Type B pancreatic cell (in vitro differentiated cells): ENCODE results near the gene ELN. TPM values are rescaled to one million over a fixed set of nuclear protein-coding genes. Genes with fewer than 3 reads are reported as not detected.

ENCODE experiments used
- DNase-seq: peaks from one replicate; pipeline ENCODE4 v3.0.0; 2021; ENCODE audit warnings: mixed read lengths; ENCODE audit not compliant: unreplicated experiment; ENCODE audit errors: extremely low spot score
- H3K27ac Mint-ChIP-seq: 2 replicates; pipeline ENCODE4 v1.8.0; 2021; ENCODE audit warnings: mild to moderate bottlenecking, mixed read lengths
- H3K27me3 Mint-ChIP-seq: 2 replicates; pipeline ENCODE4 v1.8.0; 2021; ENCODE audit warnings: mixed read lengths
- H3K36me3 Mint-ChIP-seq: 2 replicates; pipeline ENCODE4 v1.8.0; 2021; ENCODE audit warnings: mixed read lengths
- H3K4me1 Mint-ChIP-seq: one replicate; pipeline ENCODE4 v1.8.0; 2021; ENCODE audit warnings: mixed read lengths; ENCODE audit not compliant: unreplicated experiment
- H3K4me3 Mint-ChIP-seq: 2 replicates; pipeline ENCODE4 v1.8.0; 2021; ENCODE audit warnings: mild to moderate bottlenecking, mixed read lengths
- H3K9me3 Mint-ChIP-seq: 2 replicates; pipeline ENCODE4 v1.8.0; 2021; ENCODE audit warnings: mixed read lengths
- total RNA-seq: library from RNA; stranded (reverse); gene quantifications from 2 replicates; pipeline ENCODE4 v1.2.1, GENCODE V29; 2021; ENCODE audit warnings: low replicate concordance
- TF ChIP-seq, protein P1 (sequence below): fragments of 200-600 bp; sonication (generic); conservative IDR thresholded peaks from 2 replicates; pipeline ENCODE4 v1.5.0; 2021; ENCODE audit warnings: antibody characterized with exemption, mild to moderate bottlenecking

ELN gene
- total RNA-seq, 1 donor from 2014 or later, result 8.8 TPM

DNA sequence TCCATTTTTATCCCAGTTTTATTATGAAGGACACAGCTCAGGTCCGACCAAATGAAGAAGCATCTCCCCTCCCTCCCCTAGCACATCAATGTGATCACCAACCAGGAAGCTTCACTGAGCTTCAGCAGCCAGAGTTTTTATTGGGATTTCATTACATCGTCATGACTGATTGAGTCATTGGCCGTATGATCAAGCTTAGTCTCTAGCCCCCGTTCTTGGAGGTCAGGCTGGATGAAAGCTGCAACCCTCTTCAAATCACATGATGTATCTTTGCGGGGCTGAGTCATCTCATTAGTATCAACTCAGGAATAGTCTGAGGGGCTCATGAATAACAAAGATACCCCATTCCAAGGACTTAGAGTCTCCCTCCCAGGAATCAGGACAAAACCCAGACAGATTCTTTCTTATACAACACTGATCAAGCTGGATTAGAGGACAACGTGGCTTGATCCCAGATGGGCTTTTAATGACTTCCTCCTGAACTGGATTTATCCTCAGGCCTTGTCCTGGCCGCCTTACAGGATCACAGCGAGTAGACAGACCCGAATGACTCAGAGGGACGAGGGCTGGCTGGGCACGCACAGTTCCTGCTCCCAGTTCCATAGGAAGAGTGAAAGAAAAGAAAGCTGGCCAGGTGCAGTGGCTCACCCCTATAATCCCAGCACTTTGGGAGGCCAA lies 70.1 kb downstream of the ELN start:
- no peak overlapping the region for H3K4me3 Mint-ChIP-seq

DNA sequence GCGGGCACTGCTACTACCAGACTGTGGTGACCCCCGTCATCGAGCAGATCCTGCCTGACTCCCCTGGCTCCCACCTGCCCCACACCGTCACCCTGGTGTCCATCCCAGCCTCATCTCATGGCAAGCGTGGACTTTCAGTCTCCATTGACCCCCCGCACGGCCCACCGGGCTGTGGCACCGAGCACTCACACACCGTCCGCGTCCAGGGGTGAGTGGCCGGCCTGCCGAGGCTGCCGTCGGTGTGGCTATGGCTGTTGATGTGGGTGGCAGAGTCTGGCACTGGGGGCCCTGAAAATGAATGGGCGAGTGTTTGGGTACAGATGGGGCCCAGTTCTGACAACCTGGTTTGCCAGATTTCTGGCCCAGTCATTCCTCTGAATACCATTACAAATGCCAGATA lies 71.1 kb downstream of the ELN start:
- Mint-ChIP-seq H3K9me3 (no peaks in the 10 kb centered on the region), H3K27ac (no peak overlapping the region), H3K27me3 (no peaks in the 10 kb centered on the region), H3K36me3 (peaks cover 8% of the 10 kb centered on the region), H3K4me1 (peaks cover 12% of the 10 kb centered on the region), H3K4me3 (no peak overlapping the region)
- DNase-seq, result no peak
- TF ChIP-seq, protein P1, sequence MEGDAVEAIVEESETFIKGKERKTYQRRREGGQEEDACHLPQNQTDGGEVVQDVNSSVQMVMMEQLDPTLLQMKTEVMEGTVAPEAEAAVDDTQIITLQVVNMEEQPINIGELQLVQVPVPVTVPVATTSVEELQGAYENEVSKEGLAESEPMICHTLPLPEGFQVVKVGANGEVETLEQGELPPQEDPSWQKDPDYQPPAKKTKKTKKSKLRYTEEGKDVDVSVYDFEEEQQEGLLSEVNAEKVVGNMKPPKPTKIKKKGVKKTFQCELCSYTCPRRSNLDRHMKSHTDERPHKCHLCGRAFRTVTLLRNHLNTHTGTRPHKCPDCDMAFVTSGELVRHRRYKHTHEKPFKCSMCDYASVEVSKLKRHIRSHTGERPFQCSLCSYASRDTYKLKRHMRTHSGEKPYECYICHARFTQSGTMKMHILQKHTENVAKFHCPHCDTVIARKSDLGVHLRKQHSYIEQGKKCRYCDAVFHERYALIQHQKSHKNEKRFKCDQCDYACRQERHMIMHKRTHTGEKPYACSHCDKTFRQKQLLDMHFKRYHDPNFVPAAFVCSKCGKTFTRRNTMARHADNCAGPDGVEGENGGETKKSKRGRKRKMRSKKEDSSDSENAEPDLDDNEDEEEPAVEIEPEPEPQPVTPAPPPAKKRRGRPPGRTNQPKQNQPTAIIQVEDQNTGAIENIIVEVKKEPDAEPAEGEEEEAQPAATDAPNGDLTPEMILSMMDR, result no peak

More for the DNA sequence above, 70.1 kb downstream of the ELN start:
- H3K4me1 Mint-ChIP-seq, result peaks cover 18% of the 10 kb centered on the region
- peaks cover 8% of the 10 kb centered on the region for H3K36me3 Mint-ChIP-seq
- no peaks in the 10 kb centered on the region for H3K9me3 Mint-ChIP-seq
- TF ChIP-seq, protein P1, result no peak
- no peaks in the 10 kb centered on the region for H3K27me3 Mint-ChIP-seq
- no peak for DNase-seq
- H3K27ac Mint-ChIP-seq, result peak overlapping the region; percentile 20

DNA sequence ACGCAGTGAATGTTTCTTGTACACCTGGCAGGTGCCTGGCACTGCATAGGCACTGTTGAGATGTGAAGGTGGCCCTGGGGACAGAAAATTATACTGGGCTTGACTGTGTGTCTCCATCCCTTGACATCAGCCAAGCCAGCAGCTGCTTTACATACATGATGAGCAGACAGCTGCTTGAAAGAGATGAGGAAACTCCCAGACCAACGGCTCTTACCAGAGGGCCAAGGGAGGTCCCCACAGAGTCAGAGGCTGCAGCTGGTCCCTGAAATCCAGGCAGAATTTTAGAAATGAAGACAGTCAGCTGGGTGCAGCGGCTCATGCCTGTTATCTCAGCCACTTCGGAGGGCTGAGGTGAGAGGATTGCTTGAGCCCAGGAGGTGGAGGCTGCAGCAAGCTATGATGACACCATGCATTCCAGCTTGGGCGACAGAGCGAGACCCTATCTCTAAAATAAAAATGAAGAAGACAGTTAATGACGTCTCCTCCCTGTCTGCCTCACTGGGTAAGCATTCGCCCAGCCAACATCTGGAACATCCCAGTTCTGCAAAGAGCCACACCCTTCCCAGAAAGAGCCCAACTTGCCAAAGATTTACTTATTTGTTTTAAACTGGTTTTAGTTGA lies 73.2 kb downstream of the ELN start:
- no peak overlapping the region for H3K27ac Mint-ChIP-seq
- peaks cover 8% of the 10 kb centered on the region for H3K36me3 Mint-ChIP-seq
- no peaks in the 10 kb centered on the region for H3K27me3 Mint-ChIP-seq
- H3K9me3 Mint-ChIP-seq, result no peaks in the 10 kb centered on the region
- TF ChIP-seq, protein P1, result no peak
- DNase-seq, result no peak
- H3K4me1 Mint-ChIP-seq, result peaks cover 4% of the 10 kb centered on the region
- no peak overlapping the region for H3K4me3 Mint-ChIP-seq

DNA sequence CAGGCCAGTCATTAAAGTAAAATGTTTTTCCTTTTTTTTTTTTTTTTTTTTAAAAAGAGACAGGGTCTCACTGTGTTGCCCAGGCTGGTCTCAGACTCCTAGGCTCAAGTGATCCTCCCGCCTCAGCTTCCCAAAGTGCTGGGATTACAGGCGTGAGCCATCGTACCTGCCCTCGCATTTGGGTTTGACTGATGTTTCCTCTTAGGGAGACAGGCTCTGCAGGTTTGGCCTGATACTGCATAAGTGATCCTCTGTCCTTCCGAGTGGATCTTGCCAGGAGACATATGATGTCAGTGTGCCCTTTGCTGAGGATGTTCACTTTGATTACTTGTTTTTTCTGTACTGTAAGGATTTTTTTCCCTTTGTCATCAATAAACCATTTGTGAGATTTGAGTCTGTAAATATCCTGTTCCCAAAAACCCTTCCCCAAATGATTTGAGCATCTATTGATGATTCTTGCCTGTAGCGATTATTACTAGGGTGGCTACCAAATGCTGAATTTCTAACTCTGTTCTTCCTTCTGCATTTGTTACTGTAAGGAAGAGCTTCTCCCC lies 75.3 kb downstream of the ELN start:
- Mint-ChIP-seq H3K4me3 (no peak overlapping the region), H3K9me3 (no peaks in the 10 kb centered on the region), H3K36me3 (peaks cover 1% of the 10 kb centered on the region), H3K4me1 (no peaks in the 10 kb centered on the region), H3K27me3 (no peaks in the 10 kb centered on the region), H3K27ac (peak overlapping the region; percentile 87)
- DNase-seq, result no peak
- TF ChIP-seq, protein P1, result no peak

DNA sequence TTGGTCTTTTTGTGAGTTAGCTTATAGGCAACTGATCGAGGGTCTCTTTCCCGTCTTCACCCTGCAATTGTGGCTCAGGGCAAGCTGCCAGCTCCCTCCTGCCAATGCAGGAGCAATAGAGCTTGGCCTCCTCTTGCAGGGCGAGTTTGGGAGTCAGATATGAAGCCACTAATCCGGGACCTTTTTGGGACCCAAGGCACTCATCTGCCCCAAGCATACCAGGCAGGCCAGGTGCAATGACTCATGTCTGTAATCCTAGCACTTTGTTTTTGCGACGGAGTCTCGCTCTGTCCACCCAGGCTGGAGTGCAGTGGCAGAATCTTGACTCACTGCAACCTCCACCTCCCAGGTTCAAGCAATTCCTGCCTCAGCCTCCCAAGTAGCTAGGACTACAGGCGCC lies 76.7 kb downstream of the ELN start:
- no peaks in the 10 kb centered on the region for H3K9me3 Mint-ChIP-seq
- H3K4me3 Mint-ChIP-seq, result no peak overlapping the region
- TF ChIP-seq, protein P1, result no peak
- H3K4me1 Mint-ChIP-seq, result no peaks in the 10 kb centered on the region
- no peaks in the 10 kb centered on the region for H3K27me3 Mint-ChIP-seq
- no peak overlapping the region for H3K27ac Mint-ChIP-seq
- no peak for DNase-seq
- H3K36me3 Mint-ChIP-seq, result no peaks in the 10 kb centered on the region
